GM12878 (cell line): ENCODE measurements around the gene CISTR. TPM values are rescaled to one million over a fixed set of nuclear protein-coding genes. Genes with fewer than 3 reads are reported as not detected.

Experiments used
- ATAC-seq: fragments of 200-7000 bp; cut with Tn5 transposase; 3 replicates; pipeline ENCODE4 v1.9.1; 2020; ENCODE audit warnings: mild to moderate bottlenecking, moderate library complexity
- BruUV-seq: library from RNA; stranded (reverse); fragments of 400-500 nt; replicated peaks from 2 replicates; lab custom pipeline; 2021; lab: Mats Ljungman, UMichigan
- CTCF ChIA-PET: fragments of 300-600 bp; sonication (Branson Sonifier 250); formaldehyde crosslinking; extraction: SDS; loops from one replicate; lab custom pipeline; 2021; ENCODE audit warnings: inconsistent platforms; lab: Yijun Ruan, JAX
- POLR2A ChIA-PET: fragments of 350-600 bp; formaldehyde crosslinking; extraction: SDS; loops from one replicate; lab custom pipeline; 2021; ENCODE audit warnings: inconsistent platforms; lab: Charles Lee
- RAD21 ChIA-PET: fragments of 300-600 bp; sonication (Branson Sonifier 250); formaldehyde crosslinking; loops from one replicate; lab custom pipeline; 2023; ENCODE audit warnings: antibody characterized with exemption; ENCODE audit not compliant: unreplicated experiment; lab: Charles Lee
- SMC1A ChIA-PET: fragments of 300-600 bp; sonication (Branson Sonifier 250); formaldehyde crosslinking; loops from one replicate; lab custom pipeline; 2023; ENCODE audit not compliant: unreplicated experiment, uncharacterized antibody; lab: Charles Lee
- DNase-seq: peaks from one replicate; pipeline ENCODE4 v3.0.0-alpha.2; 2011; ENCODE audit warnings: low read depth, low spot score
- FAIRE-seq: peaks from 3 replicates; lab custom pipeline; 2011; peaks lifted over from hg19 to GRCh38; lab: Jason Lieb, UNC
- H2AFZ ChIP-seq: 2 replicates; pipeline ENCODE4 v1.6.0; 2011; ENCODE audit warnings: low read depth, low read length, control low read depth; ENCODE audit not compliant: control insufficient read depth
- H3K27ac ChIP-seq: 2 replicates; pipeline ENCODE4 v1.5.1; 2011; ENCODE audit warnings: control low read depth; ENCODE audit not compliant: control insufficient read depth, insufficient read depth
- H3K27me3 ChIP-seq, 2 experiments: replicated peaks in 1 of 2; 2 replicates each; pipeline versions ENCODE4 v1.6.0 to v1.6.1; 2011; ENCODE audit warnings: low read length in 1 of 2; ENCODE audit not compliant: control insufficient read depth in 2 of 2, insufficient read depth in 2 of 2
- H3K36me3 ChIP-seq, 2 experiments: 2 replicates each; pipeline ENCODE4 v1.5.1; 2011; ENCODE audit warnings: low read length in 1 of 2; ENCODE audit not compliant: control insufficient read depth in 2 of 2, insufficient read depth in 2 of 2
- H3K4me1 ChIP-seq: 2 replicates; pipeline ENCODE4 v1.6.1; 2011; ENCODE audit warnings: mild to moderate bottlenecking, low read length, moderate library complexity, mixed read lengths; ENCODE audit not compliant: control insufficient read depth, insufficient read depth
- H3K4me2 ChIP-seq: 2 replicates; pipeline ENCODE4 v1.6.0; 2011; ENCODE audit warnings: control low read depth; ENCODE audit not compliant: control insufficient read depth, insufficient read depth
- H3K4me3 ChIP-seq: fragments of 200-600 bp; sonication (generic); 2 replicates; pipeline ENCODE4 v1.5.1; 2016
- H3K79me2 ChIP-seq: 2 replicates; pipeline ENCODE4 v1.6.0; 2011; ENCODE audit warnings: low read length; ENCODE audit not compliant: control insufficient read depth, insufficient read depth
- H3K9ac ChIP-seq: 2 replicates; pipeline ENCODE4 v1.8.0; 2011; ENCODE audit warnings: low read length, control low read depth, mixed read lengths; ENCODE audit not compliant: control insufficient read depth, insufficient read depth
- H3K9me3 ChIP-seq: replicated peaks from 3 replicates; pipeline ENCODE4 v1.5.1; 2011; ENCODE audit warnings: mild to moderate bottlenecking, low read length; ENCODE audit not compliant: control insufficient read depth, insufficient read depth
- H4K20me1 ChIP-seq: 2 replicates; pipeline ENCODE4 v1.6.0; 2011; ENCODE audit not compliant: control insufficient read depth, insufficient read depth
- ATF7 ChIP-seq: fragments of 450-650 bp; IDR thresholded peaks from 2 replicates; pipeline ENCODE4 v1.6.1; 2016; ENCODE audit warnings: low read depth, mild to moderate bottlenecking
- BMI1 ChIP-seq: fragments of 450-650 bp; IDR thresholded peaks from 2 replicates; pipeline ENCODE4 v1.6.1; 2016; ENCODE audit warnings: mild to moderate bottlenecking, moderate library complexity, borderline replicate concordance
- E2F8 ChIP-seq: fragments of 450-650 bp; IDR thresholded peaks from 2 replicates; pipeline ENCODE4 v1.6.1; 2018; ENCODE audit warnings: mild to moderate bottlenecking, low read depth, moderate library complexity; ENCODE audit not compliant: partially characterized antibody
- EGR1 ChIP-seq, 2 experiments: IDR thresholded peaks; 1 replicate in 1 of 2; 2 replicates in 1 of 2; pipeline ENCODE4 v1.6.1; 2011 to 2012; ENCODE audit warnings: low read depth in 2 of 2, low read length in 2 of 2, borderline replicate concordance in 1 of 2, mild to moderate bottlenecking in 1 of 2, moderate library complexity in 1 of 2
- EP300 ChIP-seq, 2 experiments: fragments of 150-350 bp in 1 of 2; IDR thresholded peaks; 2 replicates each; pipeline ENCODE4 v1.6.1; 2011 to 2012; ENCODE audit warnings: low read depth in 2 of 2, low read length in 2 of 2, borderline replicate concordance in 1 of 2, improper control_type of control experiment in 1 of 2, inconsistent platforms in 1 of 2; ENCODE audit not compliant: control insufficient read depth in 1 of 2
- ESRRA ChIP-seq: IDR thresholded peaks from 2 replicates; pipeline ENCODE4 v1.6.1; 2012; ENCODE audit warnings: mild to moderate bottlenecking, low read length, improper control_type of control experiment
- GABPA ChIP-seq: IDR thresholded peaks from 2 replicates; pipeline ENCODE4 v1.6.1; 2014; ENCODE audit warnings: antibody characterized with exemption, low read depth, mild to moderate bottlenecking, inconsistent platforms
- MEF2B ChIP-seq: fragments of 450-650 bp; IDR thresholded peaks from 2 replicates; pipeline ENCODE4 v1.6.1; 2018; ENCODE audit warnings: mild to moderate bottlenecking, moderate library complexity; ENCODE audit not compliant: partially characterized antibody, poor library complexity, severe bottlenecking
- MTA3 ChIP-seq: IDR thresholded peaks from 2 replicates; pipeline ENCODE4 v1.6.1; 2012; ENCODE audit warnings: low read length, inconsistent platforms, borderline replicate concordance
- MXI1 ChIP-seq: fragments of 150-350 bp; IDR thresholded peaks from 2 replicates; pipeline ENCODE4 v1.6.1; 2011; ENCODE audit warnings: low read depth, mild to moderate bottlenecking, inconsistent platforms, low read length, improper control_type of control experiment
- SMAD1 ChIP-seq: fragments of 450-650 bp; IDR thresholded peaks from 2 replicates; pipeline ENCODE4 v1.6.1; 2018; ENCODE audit warnings: mild to moderate bottlenecking, low read depth; ENCODE audit not compliant: partially characterized antibody
- ZNF217 ChIP-seq: fragments of 450-650 bp; IDR thresholded peaks from 2 replicates; pipeline ENCODE4 v1.6.1; 2017; ENCODE audit warnings: antibody characterized with exemption, mild to moderate bottlenecking
- WGBS: methylation state at CpG from one replicate; pipeline ENCODE4 v1.1.6; 2016; ENCODE audit warnings: low lambda C conversion rate; ENCODE audit not compliant: insufficient replicate concordance, insufficient coverage; ENCODE audit errors: missing lambda C conversion rate; 5-methylcytosine and 5-hydroxymethylcytosine counted together
- in situ Hi-C: fragments of 300-500 bp; cut with MboI; formaldehyde crosslinking; loops from 9 replicates; pipeline ENCODE4 v1.14.3; 2018; ENCODE audit warnings: mixed read lengths
- intact Hi-C: fragments of 100-400 bp; cut with micrococcal nuclease; formaldehyde crosslinking; loops from one replicate; pipeline ENCODE4 v1.14.2; 2022; ENCODE audit not compliant: unreplicated experiment
- polyA plus RNA-seq, 11 experiments: library from polyadenylated mRNA; depleted of rRNA in 4 of 11; unstranded in 6 of 11; stranded (reverse) in 5 of 11; fragments of >200 nt; fragmentation: Nextera tagmentation in 4 of 11; fragmentation: Illumina TruSeq in 1 of 11; extraction: Ambion mirVana in 4 of 11; extraction: Trizol in 1 of 11; gene quantifications; 1 replicate in 1 of 11; 2 replicates in 10 of 11; pipeline versions ENCODE4 v1.2.1 to v1.2.3, GENCODE V29; 2011 to 2016; ENCODE audit warnings: inconsistent platforms in 2 of 11, missing spikeins in 2 of 11, low read depth in 1 of 11
- total RNA-seq, 4 experiments: library from RNA; depleted of rRNA in 3 of 4; stranded (reverse); fragments of >200 nt in 3 of 4; fragmentation: Illumina TruSeq in 1 of 4; extraction: Trizol in 1 of 4; gene quantifications; 2 replicates each; pipeline versions ENCODE4 v1.2.1 to v1.2.3, GENCODE V29; 2013 to 2021

The CISTR gene
- total and polyA plus RNA-seq, 10 of the 15 experiments (the other 5 are each of a cell fraction or from before 2014, with no cell fraction given): 0.26 TPM; not detected in 9

GRCh38 chr12:53768976-53769375 lies 17.2 kb upstream of the CISTR start:
- ChIA-PET CTCF (interaction anchor here (0.7 to 2.4 kb wide), 6 partner anchors 9 to 219 kb away, joined by 3 to 18 read pairs (median 4); partner anchors contain the start of gene HOXC10), RAD21 (interaction anchor here (0.7 kb wide), 1 partner anchor 12 kb away, joined by 3 read pairs; no protein-coding TSS in a partner anchor), SMC1A (interaction anchor here (1.5 kb wide), 1 partner anchor 24 kb away, joined by 3 read pairs; no protein-coding TSS in a partner anchor), POLR2A (no interaction called here)
- Histone ChIP-seq H3K27me3 (no peaks in the 10 kb centered on the region; a peak in 1 of 4 replicates), H3K4me2 (no peak overlapping the region), H3K36me3 (no peaks in the 10 kb centered on the region), H3K9me3 (no peaks in the 10 kb centered on the region), H4K20me1 (no peaks in the 10 kb centered on the region), H2AFZ (no peak overlapping the region), H3K79me2 (no peaks in the 10 kb centered on the region), H3K27ac (no peak overlapping the region), H3K4me3 (no peak overlapping the region), H3K4me1 (no peaks in the 10 kb centered on the region; the same call in 1 of the 2 replicates), H3K9ac (no peak overlapping the region)
- WGBS: 45% methylated on average over 5 of the region's 5 CpGs
- intact Hi-C loops (loop anchor here (5.0 kb wide), 1 partner anchor 218 kb away; the partner anchor contains the start of gene HOXC10), in situ Hi-C loops (no loop called here)
- no peak for ATAC-seq
- DNase-seq: no peak
- no TSS peak for BruUV-seq
- TF ChIP-seq MXI1 (no peak), ATF7 (no peak), EP300 (IDR thresholded peaks at IDR 0.05; ENCODE audit: borderline replicate concordance in 1 of 2, control insufficient read depth in 1 of 2, low read depth in 2 of 2, low read length in 2 of 2) (no peak), E2F8 (no peak), GABPA (no peak), MTA3 (no peak), ZNF217 (no peak), MEF2B (no peak), SMAD1 (no peak), ESRRA (no peak), EGR1 (IDR thresholded peaks at IDR 0.05; ENCODE audit: borderline replicate concordance in 1 of 2, low read depth in 2 of 2, low read length in 2 of 2) (no peak), BMI1 (no peak)
- no peak for FAIRE-seq
